Glomerular visceral epithelial cell (primary cell): Measurements from ENCODE around the gene TTC22.

Experiments
- DNase-seq: peaks from one replicate; pipeline ENCODE4 v3.0.0-alpha.2; 2016; ENCODE audit errors: extremely low spot score

TTC22 gene

GRCh38 chr1:54834007-54834541 lies 33.0 kb upstream of the TTC22 start:
- no peak for DNase-seq

DNA sequence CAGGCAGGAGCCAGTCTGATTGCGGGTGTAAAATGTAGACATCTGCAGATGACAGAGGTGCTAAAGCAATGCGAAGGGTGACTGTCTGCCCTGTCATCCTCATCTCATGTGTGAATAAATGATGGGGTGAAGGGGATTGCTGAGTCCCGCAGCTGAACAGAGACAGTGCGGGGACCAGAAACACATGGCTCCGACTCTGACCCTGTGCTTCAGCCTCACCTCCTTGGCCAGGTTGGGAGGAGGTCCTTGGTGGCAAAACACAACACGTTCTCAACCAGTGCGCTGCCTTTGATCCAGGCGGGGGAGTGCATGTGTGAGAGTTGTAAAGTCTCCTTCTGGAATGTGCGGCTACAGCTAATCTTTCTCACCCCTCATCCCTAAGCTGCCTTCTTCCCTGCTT lies 32.0 kb upstream of the TTC22 start:
- no peak for DNase-seq

DNA sequence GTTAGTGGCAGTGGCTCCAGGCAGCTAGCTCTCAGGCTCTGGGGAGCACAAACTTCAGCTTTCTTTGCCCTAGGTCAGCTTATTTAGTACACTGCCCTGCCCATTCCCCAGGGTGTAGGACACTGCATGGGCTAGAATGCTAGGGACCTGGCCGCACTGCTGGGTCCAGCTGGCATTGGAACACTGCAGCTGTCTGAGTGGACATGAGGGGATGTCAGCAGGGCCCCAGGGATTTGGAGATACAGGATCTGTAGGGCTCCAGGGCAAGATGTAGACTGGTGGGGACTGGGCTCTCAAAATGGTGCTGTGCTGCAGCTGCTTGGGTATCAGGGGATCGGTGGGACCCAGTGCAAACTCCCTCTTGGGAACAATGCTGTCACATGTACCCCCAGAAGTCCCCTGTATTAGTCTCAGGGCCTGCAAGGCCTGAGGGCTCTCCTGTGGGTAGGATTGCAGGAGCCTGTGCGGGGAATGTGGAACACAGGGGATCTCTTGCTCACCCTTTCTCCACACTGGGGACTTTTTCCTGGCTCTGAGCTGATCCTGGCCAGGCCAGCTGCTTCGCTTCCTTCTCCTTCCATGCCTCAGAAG lies 25.2 kb upstream of the TTC22 start:
- no peak for DNase-seq

- no peak for DNase-seq
Observed at GRCh38 chr1:54825696-54826095, 24.6 kb upstream of the TTC22 start.

DNA sequence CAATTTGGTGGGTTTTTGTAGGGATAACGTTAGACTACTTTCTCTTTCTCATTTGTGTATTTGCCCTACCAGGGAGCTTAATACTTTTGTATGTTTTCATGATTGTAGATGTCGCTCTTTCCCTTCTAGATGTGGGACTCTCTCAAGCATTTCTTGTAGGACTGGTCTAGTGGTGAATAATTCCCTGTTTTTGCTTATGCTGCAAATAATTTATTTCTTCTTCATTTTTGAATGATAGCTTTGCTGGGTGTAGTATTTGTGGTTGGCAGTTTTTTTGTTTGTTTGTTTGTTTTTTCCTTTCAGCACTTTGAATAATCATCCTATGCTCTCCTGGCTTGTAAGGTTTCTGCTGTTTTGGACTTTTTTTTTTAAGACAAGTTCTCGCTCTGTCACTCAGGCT lies 22.5 kb upstream of the TTC22 start:
- no peak for DNase-seq

GRCh38 chr1:54819733-54820132 lies 18.6 kb upstream of the TTC22 start:
- DNase-seq = no peak

DNA sequence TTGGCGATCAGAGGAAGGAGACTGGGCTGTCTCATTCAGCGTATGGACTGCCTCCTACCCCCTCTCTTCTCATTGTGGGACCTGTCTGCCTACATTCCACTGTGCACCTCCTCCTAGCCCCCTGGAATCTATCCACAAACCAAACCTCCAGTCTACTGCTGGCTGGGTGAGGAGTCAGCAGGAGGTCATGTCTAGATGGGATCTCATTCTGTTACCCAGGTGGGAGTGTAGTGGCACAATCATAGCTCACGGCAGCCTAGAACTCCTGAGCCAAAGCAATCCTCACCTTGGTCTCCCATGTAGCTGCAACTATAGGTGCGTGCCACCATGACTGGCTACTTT lies 18.0 kb upstream of the TTC22 start:
- DNase-seq = no peak

DNA sequence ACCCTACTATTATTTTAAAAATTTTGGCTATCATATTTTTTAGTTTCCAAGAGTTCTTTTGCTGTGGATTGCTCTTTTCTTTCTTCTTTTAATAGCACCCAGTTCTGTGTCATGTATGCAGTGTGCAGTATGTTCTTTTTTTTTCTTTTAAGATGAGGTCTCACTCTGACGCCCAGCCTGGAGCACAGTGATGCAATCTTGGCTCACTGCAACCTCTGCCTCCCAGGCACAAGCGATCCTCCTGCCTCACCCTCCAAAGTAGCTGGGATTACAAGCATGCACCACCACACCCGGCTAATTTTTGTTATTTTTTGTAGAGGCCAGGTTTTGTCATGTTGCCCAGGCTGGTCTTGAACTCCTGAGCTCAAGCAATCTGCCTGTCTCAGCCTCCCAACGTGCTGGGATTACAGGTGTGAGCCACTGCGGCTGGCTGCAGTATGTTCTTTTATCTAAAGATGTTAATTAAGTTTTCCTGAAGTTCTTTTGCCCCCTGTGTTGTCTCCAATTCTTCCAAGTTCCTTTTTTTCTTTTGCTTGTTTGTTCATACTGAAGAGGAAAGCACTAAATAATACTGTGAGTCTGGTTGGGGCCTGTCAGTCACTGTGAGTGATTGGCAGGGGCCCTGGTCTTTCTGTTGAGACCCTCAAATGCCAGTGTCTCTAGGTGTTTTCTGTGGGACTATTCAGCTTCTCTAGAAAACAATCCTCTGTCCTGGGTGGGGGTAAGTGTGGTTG lies 17.5 kb upstream of the TTC22 start:
- no peak for DNase-seq

DNA sequence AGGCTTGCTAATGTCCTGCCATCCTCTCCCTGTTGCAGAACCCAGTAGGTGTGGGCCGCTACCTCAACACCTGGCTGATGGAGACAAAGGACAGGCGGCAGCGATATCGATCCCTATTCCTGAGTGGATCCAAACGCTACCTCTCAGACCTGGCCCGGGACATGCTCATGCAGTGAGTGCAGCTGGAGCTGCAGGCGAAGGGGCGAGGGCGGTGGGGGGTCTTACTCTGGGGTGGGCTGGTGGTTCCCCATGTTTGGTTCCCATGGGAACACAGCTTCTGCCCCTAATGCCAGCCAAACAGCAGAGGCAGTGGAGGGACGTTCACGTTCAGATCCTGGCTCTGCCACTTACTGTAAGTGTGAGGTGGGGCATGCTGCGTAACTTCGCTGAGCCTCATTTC lies 15.8 kb upstream of the TTC22 start:
- DNase-seq = no peak

- no peak for DNase-seq
Observed at GRCh38 chr1:54816130-54816529, 15.0 kb upstream of the TTC22 start.

DNA sequence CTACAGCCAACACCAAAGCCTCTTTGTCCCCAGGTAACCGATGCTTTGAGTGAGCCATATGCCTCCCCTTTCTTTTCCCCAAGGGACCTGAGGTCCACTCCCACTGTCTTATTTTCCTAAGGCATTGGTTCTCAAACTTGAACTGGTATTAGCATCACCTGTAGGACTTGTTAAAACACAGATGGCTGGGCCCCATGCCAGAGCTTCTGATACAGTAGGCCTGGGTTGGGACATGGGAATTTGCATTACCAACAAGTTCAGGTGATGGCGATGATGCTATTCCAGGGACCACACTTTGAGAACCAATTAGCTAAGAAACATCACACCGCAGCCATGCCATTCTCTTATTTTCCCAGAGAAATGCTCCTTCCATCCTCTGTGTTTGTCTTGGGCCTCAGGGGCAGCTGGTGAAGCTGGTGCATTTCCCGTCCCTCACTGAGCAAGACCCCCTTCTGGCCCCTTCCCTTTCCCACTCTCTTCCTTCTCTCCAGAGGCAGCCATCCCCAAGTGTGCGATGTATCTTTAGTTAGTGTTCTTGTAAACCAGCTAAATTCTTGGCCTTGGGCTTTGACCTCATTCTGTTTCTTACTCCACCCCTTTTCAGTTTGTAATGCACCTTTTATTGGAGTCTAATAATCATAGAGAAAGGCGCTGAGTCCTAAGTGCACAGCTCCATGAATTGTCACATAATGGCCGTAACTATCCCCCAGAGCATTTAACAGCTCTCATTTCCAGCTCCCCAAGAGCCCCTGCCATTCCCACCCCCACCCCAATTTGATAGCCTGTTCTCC lies 14.2 kb upstream of the TTC22 start:
- no peak for DNase-seq

DNA sequence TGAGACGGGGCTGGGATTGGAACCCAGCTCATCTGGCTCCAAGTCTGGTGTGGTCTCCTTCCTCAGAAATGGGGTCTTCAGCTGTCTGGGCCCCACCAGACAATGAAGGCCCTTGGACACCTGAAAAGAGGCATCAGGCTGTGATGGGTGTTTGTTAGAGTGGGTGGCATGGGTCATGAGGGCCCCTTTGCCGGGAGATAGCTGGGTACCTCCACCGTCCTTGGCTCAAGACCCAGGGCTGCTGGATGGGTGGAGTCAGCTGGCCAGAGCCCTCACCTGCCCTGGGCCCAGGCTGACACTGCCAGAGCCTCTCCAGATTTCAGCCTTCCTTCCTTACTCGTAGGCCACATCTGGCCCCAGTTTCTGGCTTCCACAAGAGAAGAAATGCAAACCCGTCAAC lies 13.4 kb upstream of the TTC22 start:
- no peak for DNase-seq

DNA sequence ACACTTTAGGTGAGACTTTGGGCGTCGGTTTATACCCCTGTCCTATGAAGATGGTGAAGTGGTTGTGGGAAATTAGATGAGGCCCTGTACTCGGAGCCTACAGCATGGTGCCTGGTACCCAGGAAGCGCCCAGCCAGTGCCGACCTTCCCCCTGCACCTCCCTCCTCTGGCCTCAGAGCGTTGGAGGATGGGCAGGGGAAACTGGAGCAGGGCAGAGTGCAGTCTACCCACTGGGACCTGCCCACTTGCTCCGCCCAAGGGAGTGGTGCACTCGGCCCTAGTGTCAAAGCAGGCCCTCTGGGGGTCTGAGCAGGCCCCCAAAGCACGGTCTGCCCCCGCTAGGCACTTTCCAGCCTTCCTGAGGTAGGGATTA lies 13.0 kb upstream of the TTC22 start:
- no peak for DNase-seq

DNA sequence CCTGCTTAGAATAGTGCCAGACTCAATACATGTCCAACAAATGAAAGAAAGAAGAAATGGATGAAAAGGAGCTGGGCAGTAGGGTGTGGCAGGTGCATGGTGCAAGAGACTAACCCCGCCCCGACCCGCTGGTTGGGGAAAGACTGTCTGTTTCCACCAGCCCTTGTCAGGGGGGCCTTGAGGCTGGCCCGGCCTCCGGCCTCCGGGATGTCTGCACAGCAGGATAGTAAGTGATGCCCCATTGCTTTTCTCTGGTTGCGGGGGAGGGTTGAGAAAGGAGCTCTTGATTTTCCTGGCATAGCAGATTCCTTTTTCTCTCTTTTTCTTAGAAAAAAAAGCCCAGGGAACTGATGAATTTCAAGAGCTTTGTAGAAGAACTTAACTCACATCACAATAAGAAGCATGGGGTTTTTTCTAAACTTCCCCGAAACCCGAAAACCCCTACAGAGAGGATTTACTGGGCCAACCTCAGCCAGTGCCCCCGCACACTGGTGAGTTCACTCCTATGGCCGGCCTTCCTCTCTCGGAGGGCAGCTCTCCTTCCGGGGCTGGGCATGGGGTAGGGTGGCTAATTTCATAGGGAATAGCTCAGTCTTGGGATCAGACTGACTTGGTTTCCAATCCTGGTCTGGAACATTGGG lies 12.5 kb upstream of the TTC22 start:
- DNase-seq = no peak

DNA sequence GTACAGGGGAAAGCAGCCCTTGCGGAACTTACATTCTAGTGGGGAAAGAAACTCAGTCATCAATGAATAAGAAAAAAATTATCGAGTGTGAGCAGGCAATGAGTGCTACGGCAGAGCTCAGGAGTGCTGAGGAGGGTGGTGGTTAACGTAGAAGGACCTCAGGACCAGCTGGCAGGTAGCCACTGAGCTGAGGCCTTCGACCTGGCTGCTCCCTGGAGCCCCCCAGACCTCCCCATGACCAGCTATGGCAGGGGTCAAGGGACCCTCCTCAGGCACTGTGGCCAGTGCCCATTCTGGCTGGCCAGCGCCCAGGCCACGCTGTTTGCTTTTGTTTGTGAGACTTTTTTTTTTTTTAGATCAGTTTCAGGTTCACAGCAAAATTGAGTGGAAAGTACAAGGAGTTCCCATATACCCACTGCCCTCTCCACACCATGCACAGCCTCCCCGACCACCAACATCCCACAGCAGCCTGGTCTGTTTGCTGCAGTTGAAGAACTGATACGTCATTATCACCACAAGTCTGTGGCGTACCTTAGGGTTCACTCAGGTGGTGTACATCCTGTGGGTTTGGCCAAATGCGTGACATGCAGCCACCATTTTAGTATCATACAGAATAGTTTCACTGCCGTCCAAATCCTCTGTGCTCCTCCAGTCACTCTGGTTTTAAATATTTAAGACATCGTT lies 11.8 kb upstream of the TTC22 start:
- DNase-seq = no peak

DNA sequence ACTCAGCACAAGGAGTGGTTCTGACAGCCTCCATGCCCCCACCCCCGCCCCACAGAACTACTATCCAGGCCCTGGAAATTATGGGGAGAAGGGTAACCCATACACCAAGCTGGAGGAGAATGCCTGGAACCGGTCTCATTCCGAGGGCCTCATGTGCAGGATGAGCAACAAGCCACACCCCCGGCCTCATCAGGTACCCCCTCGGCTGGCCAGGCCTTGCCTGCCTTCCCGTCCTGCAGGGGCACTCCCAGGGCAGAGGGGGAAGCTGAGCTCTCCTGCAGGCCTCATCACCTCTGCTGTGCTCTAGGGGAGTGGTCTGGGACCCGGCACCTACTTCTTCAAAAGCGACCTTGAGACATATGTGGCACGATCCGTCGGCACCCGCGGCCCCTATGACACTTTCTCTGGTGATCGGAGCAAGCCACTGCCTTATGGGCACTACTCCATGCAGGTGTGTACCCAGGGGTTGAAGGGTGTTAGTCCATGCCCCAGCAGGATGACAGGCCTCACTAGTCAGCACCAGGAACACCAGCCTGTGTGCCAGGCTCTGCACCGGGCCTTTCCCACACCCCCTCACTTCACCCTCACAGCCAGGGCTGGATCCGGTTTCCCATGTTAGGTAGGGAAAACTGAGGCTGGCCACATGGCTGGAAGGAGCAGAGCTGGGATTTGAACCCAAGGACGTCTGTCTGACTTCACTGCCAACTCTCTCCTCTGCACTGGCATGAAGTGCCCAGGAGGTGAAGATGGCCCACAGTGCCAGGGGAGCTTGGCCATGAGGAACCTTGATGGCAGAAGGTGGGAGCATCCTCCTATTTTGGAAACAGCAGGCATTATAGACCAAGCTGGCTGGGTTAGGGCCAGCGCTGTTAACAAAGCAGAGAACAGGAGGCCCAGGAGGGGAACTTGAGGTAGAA lies 10.9 kb upstream of the TTC22 start:
- no peak for DNase-seq

DNA sequence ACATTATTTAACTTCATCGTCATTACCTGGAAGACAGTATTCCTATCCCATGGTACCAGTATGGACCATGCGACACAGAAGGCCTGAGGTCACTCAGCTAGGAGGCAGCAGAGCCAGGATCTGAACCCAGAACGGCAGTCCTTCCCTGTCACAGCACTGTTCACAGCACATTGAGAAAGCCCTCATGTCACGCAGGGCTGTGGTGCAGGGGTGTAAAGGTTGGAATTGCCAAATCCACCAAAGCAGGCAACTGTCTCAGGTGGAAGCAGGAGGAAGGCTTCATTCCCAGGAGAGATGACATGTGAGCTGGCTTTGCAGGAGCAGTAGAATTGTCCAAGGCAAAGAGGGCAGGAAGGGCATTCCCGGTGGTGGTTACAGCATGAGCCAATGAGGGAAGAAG lies 9.9 kb upstream of the TTC22 start:
- no peak for DNase-seq

DNA sequence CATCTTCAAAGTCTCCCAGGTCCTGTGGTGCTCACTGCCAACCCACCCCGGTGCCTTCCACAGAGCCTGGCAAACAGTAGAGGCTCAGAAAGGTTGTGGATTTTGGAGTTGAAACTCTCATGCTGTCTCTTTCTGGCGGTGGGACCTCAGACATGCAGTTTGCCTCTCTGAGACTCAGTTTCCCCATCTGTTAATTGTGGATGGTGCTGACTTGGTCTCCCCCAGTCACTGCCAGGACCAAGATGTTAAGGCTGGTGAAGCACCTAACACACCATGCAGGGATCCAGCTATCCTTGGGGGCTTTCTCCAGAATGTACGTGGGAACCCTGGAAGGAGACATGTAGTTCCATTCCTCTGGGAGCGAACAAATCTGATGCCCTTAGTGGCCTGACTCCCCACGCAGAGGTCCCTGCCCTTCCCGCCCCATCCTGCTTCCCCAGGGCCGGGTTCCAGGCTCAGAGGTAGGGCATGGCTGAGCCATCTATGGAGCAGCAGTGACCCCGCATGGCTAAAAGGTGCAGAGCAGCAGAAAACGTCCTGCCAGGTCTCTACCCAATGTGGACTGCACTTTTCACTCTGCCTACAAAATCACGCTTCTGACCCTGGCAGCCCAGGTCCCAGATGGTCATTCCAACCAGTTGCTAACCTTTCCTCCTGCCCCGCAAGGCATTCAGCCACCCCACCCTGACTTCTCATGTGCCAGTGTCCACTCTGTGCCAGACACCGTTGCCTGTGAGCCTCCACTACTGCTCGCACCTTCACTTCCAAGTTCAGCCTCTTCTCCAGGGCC lies 9.2 kb upstream of the TTC22 start:
- peak; percentile 66 for DNase-seq

DNA sequence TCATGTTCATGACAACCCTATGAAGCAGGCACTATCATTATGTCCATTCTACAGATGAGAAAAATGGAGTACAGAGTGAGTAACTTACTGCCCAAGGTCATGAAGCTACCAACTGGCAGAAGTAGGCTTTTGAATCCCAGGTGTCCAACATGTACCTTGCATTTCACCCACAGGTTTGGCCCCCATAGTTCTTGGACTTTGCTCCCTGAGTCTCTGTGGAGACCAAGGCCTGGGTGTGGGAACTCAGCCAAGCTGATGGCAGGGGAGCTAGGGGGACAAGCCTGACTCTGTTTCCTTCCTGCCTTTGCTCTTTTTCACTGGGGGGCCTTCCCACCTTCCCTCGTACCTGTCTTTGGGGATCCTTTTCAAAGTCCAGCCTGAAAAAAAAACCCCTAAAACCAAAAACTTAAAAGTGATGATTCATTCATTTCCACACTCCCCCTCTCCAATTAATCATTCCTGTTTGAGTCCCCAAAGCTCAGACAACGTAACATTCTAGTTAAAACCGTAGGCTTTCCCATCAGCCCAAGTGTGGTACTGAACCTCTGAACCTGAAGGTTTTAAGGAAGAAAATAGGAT lies 8.5 kb upstream of the TTC22 start:
- DNase-seq = no peak
